Parathyroid adenoma (tissue), 2 donors: Measurements from ENCODE around the gene TNRC6C.
A peak's percentile ranks its signal among the peaks of the same experiment; 100 is the strongest.

ENCODE experiments used
- H2AFZ ChIP-seq: fragments of 300-600 bp; sonication (generic); one replicate; pipeline ENCODE4 v1.7.0; 2017; ENCODE audit warnings: antibody characterized with exemption, mild to moderate bottlenecking
- H3K27ac ChIP-seq: fragments of 300-600 bp; sonication (generic); one replicate; pipeline ENCODE4 v1.7.0; 2017
- H3K27me3 ChIP-seq: fragments of 300-600 bp; sonication (generic); one replicate; pipeline ENCODE4 v1.7.0; 2017; ENCODE audit warnings: low read length; ENCODE audit not compliant: control insufficient read depth, insufficient read depth
- H3K36me3 ChIP-seq: fragments of 300-600 bp; sonication (generic); one replicate; pipeline ENCODE4 v1.7.0; 2017; ENCODE audit warnings: low read length; ENCODE audit not compliant: control insufficient read depth, insufficient read depth
- H3K4me1 ChIP-seq: fragments of 300-600 bp; sonication (generic); one replicate; pipeline ENCODE4 v1.7.0; 2017; ENCODE audit warnings: control low read depth
- H3K4me2 ChIP-seq: fragments of 300-600 bp; sonication (generic); one replicate; pipeline ENCODE4 v1.7.0; 2017; ENCODE audit warnings: low read length
- H3K4me3 ChIP-seq: fragments of 300-600 bp; sonication (generic); one replicate; pipeline ENCODE4 v1.7.0; 2017; ENCODE audit warnings: low read depth, low read length
- H3K79me2 ChIP-seq: fragments of 300-600 bp; sonication (generic); one replicate; pipeline ENCODE4 v1.7.0; 2017; ENCODE audit warnings: control low read depth
- H3K9ac ChIP-seq: fragments of 300-600 bp; sonication (generic); one replicate; pipeline ENCODE4 v1.7.0; 2017; ENCODE audit warnings: mild to moderate bottlenecking
- H3K9me3 ChIP-seq: fragments of 300-600 bp; sonication (generic); one replicate; pipeline ENCODE4 v1.7.0; 2017; ENCODE audit warnings: low read length; ENCODE audit not compliant: control insufficient read depth
- TF ChIP-seq, protein P1 (sequence below): fragments of 300-600 bp; sonication (generic); IDR thresholded peaks from one replicate; pipeline ENCODE4 v1.7.0; 2017; ENCODE audit warnings: antibody characterized with exemption, mild to moderate bottlenecking
- donor health status: primary hyperparathyroidism.

Gene TNRC6C

DNA sequence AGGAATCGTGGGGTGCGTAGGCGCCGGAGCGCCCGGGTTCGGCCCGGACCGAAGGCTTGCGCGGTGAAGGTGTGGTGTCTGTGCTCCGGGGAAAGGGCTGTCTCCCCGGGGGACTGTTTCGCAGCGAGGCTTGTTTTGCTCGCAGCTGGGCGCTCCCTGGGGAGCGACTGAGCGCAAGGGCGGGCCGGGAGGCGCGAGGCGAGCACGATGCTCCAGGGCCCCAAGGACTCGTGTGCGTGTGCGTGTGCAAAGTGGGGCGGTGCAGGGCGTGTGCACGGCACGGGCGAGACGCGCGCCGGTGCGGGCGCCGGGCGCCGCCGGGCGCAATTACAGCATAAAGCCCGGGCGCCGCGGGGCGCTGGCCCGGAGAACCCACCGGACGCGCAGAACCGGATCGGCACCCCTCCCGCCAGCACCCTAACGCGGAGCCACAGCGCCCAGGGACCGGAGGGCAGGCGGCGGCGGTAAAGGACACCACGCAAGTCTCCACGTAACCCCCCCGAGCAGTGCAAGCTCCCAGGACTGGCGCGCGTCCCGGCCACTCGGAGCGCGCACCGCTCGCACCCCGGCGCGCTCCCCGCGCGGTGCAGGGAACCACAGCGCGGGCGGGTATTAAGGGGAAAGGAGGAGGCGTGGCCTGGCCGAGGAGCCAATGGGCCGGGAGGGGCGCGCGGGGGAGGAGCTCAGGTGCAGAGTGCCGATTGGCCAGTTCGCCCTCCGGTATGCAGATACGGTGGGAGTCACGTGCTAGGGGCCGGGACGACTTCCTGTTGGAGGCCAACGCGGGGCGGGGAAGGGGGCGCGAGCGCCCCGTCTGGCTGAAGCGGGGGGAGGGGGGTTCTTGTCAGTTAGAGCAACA, at the start of gene TNRC6C:
TNRC6C (plus strand) TSS at position 847 of the 859 bp plus-strand sequence. CDS start 45,504 bp downstream, outside the sequence.
- no peaks in the 10 kb centered on the region for H3K36me3 ChIP-seq
- H3K27ac ChIP-seq: peak within 1 kb of the TSS; percentile 34
- H3K4me1 ChIP-seq: peaks cover 13% of the 10 kb centered on the region
- peaks cover 29% of the 10 kb centered on the region for H3K79me2 ChIP-seq
- H3K9ac ChIP-seq: no peak within 1 kb of the TSS
- H2AFZ ChIP-seq: peak within 1 kb of the TSS; percentile 93
- H3K4me3 ChIP-seq: peak within 1 kb of the TSS; percentile 65
- H3K4me2 ChIP-seq: peak within 1 kb of the TSS; percentile 85
- H3K27me3 ChIP-seq: no peaks in the 10 kb centered on the region
- no peaks in the 10 kb centered on the region for H3K9me3 ChIP-seq
- TF ChIP-seq, protein P1, sequence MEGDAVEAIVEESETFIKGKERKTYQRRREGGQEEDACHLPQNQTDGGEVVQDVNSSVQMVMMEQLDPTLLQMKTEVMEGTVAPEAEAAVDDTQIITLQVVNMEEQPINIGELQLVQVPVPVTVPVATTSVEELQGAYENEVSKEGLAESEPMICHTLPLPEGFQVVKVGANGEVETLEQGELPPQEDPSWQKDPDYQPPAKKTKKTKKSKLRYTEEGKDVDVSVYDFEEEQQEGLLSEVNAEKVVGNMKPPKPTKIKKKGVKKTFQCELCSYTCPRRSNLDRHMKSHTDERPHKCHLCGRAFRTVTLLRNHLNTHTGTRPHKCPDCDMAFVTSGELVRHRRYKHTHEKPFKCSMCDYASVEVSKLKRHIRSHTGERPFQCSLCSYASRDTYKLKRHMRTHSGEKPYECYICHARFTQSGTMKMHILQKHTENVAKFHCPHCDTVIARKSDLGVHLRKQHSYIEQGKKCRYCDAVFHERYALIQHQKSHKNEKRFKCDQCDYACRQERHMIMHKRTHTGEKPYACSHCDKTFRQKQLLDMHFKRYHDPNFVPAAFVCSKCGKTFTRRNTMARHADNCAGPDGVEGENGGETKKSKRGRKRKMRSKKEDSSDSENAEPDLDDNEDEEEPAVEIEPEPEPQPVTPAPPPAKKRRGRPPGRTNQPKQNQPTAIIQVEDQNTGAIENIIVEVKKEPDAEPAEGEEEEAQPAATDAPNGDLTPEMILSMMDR: peak; percentile 22

DNA sequence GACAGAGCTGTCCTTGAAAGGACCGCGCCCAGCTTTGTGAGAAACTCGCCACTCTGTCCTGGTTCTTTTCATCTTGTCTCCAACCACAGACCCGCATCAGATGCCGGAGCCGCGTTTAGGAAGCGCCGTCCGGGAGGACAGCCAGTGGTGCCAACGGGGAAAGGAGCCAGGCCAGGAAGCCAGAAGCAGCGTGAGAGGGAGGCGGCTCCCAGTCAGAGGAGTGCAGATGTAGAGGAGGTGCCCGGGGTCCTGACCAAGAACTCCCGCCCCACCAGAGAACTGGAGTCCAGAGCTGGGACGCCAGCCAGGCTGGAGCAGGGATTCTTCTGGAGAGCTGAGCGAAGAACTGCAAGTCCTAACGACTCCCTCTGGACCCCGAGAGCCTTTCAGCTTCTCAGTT, 49.3 kb upstream of the TNRC6C start:
- H3K27me3 ChIP-seq: no peaks in the 10 kb centered on the region
- no peaks in the 10 kb centered on the region for H3K79me2 ChIP-seq
- H3K27ac ChIP-seq: no peak overlapping the region
- TF ChIP-seq, protein P1: no peak
- no peaks in the 10 kb centered on the region for H3K9me3 ChIP-seq
- no peaks in the 10 kb centered on the region for H3K4me1 ChIP-seq
- no peak overlapping the region for H3K4me2 ChIP-seq
- H2AFZ ChIP-seq: no peak overlapping the region
- H3K4me3 ChIP-seq: no peak overlapping the region
- no peak overlapping the region for H3K9ac ChIP-seq
- no peaks in the 10 kb centered on the region for H3K36me3 ChIP-seq

GRCh38 chr17:77909816-77910215, 48.7 kb upstream of the TNRC6C start:
- TF ChIP-seq, protein P1: no peak
- Histone ChIP-seq H3K27me3 (no peaks in the 10 kb centered on the region), H3K27ac (no peak overlapping the region), H2AFZ (no peak overlapping the region), H3K79me2 (no peaks in the 10 kb centered on the region), H3K36me3 (no peaks in the 10 kb centered on the region), H3K9ac (no peak overlapping the region), H3K4me1 (no peaks in the 10 kb centered on the region), H3K9me3 (no peaks in the 10 kb centered on the region), H3K4me2 (no peak overlapping the region), H3K4me3 (no peak overlapping the region)

DNA sequence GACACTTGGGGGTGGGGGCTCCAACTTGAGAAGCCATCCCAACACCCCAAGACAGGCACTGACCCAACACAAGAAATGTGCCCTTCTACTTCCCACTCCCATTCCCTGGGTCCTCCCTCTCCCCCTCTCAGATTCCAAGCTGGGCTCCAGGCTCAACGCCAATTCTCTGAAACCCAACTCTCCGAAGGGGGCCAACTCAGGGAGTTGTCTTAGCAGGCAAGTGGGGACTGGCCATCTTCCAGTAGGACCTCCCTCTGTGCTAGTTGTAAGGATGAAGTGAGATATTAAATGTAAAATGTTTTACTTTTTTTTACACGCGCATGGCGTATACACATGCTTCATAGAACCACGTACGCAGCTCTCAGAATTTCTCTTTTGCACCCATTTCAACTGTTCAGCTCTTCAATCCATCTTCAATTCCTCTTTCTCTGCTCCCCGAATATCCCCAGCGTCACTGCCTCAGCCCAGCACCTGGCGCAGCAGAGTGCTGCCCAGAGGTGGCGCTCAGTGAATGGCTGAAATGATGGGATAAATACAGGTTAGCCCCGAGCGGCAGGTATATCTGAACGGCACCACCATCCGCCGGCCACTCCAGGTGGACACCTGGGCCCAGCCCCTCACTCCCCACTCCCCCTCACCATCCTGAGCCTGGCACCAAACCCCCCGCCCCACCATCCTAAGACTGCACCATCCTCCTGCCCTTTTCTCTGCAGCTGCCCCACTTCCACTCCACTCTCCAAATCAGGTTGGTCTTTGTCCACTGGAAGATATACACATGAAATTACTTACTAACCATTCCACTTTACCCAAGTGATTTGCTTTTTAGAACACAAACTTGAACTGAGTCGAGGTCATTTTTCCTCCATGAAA, 43.9 kb upstream of the TNRC6C start:
- Histone ChIP-seq H3K4me3 (no peak overlapping the region), H3K9me3 (no peaks in the 10 kb centered on the region), H3K4me2 (no peak overlapping the region), H3K4me1 (no peaks in the 10 kb centered on the region), H3K9ac (no peak overlapping the region), H3K79me2 (no peaks in the 10 kb centered on the region), H2AFZ (no peak overlapping the region), H3K27ac (no peak overlapping the region), H3K36me3 (no peaks in the 10 kb centered on the region), H3K27me3 (no peaks in the 10 kb centered on the region)
- TF ChIP-seq, protein P1: peak; percentile 52
